SU-DHL-6 (cell line): Measurements from ENCODE around the gene OR1K1.

ENCODE experiments used
- EZH2phosphoT487 ChIP-seq: fragments of 200-600 bp; sonication (generic), shearing (Covaris generic); conservative IDR thresholded peaks from 2 replicates; pipeline ENCODE4 v1.6.1; 2018; ENCODE audit warnings: mild to moderate bottlenecking, antibody characterized with exemption, low read length, moderate library complexity, mixed read lengths
- TF ChIP-seq, protein P1 (sequence below): fragments of 200-600 bp; sonication (generic); IDR thresholded peaks from one replicate; pipeline ENCODE4 v1.5.1; 2017; ENCODE audit warnings: antibody characterized with exemption, mild to moderate bottlenecking, low read length, moderate library complexity; ENCODE audit not compliant: insufficient read depth, poor library complexity, severe bottlenecking

DNA sequence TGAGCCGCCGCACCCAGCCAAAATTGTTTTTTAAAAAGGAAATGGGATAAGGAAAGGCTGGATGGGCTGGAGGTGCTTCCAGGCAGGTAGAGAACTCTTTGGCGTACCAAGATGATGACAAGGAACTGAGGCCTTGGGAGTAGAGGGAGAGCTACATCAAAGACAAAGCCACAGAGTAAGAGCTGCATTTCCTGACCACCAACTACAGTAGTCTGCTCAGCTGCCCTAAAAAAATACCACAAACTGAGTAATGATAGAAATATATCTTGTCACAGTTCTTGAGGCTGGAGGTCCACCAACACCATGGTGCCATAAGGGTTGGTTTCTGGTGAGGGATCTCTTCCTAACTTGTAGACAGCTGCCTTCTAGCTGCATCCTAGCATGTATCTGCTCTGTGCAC, 8.2 kb downstream of the OR1K1 start:
- TF ChIP-seq, protein P1, sequence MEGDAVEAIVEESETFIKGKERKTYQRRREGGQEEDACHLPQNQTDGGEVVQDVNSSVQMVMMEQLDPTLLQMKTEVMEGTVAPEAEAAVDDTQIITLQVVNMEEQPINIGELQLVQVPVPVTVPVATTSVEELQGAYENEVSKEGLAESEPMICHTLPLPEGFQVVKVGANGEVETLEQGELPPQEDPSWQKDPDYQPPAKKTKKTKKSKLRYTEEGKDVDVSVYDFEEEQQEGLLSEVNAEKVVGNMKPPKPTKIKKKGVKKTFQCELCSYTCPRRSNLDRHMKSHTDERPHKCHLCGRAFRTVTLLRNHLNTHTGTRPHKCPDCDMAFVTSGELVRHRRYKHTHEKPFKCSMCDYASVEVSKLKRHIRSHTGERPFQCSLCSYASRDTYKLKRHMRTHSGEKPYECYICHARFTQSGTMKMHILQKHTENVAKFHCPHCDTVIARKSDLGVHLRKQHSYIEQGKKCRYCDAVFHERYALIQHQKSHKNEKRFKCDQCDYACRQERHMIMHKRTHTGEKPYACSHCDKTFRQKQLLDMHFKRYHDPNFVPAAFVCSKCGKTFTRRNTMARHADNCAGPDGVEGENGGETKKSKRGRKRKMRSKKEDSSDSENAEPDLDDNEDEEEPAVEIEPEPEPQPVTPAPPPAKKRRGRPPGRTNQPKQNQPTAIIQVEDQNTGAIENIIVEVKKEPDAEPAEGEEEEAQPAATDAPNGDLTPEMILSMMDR, result no peak
- no peak for TF ChIP-seq EZH2phosphoT487
